Mucosa of rectum (tissue), 2 donors: ENCODE data around the gene BANK1.

Source experiments
- H3K27ac ChIP-seq, 2 donors: one replicate each; pipeline ENCODE4 v1.7.0; 2013; ENCODE audit warnings: inconsistent platforms in 2 of 2, low read depth in 2 of 2, low read length in 2 of 2
- H3K27me3 ChIP-seq, 2 donors: one replicate each; pipeline ENCODE4 v1.7.0; 2013; ENCODE audit warnings: low read length in 2 of 2; ENCODE audit not compliant: control insufficient read depth in 2 of 2, insufficient read depth in 2 of 2
- H3K36me3 ChIP-seq, 2 donors: one replicate each; pipeline ENCODE4 v1.7.0; 2013; ENCODE audit warnings: low read length in 2 of 2; ENCODE audit not compliant: control insufficient read depth in 2 of 2, insufficient read depth in 2 of 2
- H3K4me1 ChIP-seq, 2 donors: one replicate each; pipeline ENCODE4 v1.7.0; 2013; ENCODE audit warnings: low read length in 2 of 2, mild to moderate bottlenecking in 1 of 2; ENCODE audit not compliant: control insufficient read depth in 2 of 2, insufficient read depth in 2 of 2
- H3K4me3 ChIP-seq, 2 donors: one replicate each; pipeline ENCODE4 v1.7.0; 2013; ENCODE audit warnings: low read length in 2 of 2
- H3K9ac ChIP-seq, 2 donors: one replicate each; pipeline ENCODE4 v1.7.0; 2013; ENCODE audit warnings: low read length in 2 of 2, low read depth in 1 of 2, mild to moderate bottlenecking in 1 of 2
- H3K9me3 ChIP-seq, 2 donors: one replicate each; pipeline ENCODE4 v1.7.0; 2013; ENCODE audit warnings: low read length in 2 of 2; ENCODE audit not compliant: control insufficient read depth in 2 of 2
- donor health status: healthy.
- donor health status: Normal muscosa, but diverticular disease.

BANK1 gene

DNA sequence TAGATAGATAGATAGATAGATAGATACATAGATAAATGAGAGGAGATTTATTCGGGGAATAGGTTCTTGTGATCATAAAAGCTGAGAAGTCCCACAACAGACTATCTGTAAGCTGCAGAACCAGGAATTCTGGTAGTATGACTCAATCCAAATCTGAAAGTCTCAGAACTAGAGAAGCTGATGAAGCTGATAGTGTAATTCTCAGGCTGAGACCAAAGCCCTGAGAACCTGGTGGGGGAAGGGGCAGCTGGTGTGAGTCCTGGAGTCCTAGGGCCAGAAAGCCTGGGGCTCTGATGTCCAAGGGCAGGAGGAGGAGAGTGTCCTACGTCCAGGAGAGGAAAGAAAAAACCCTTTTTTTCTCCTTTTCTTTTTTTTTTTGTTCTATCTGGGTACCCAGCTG, 8.0 kb upstream of the BANK1 start:
- no peaks in the 10 kb centered on the region for H3K36me3 ChIP-seq
- H3K4me3 ChIP-seq = no peak overlapping the region
- H3K4me1 ChIP-seq = no peaks in the 10 kb centered on the region
- no peak overlapping the region for H3K9ac ChIP-seq
- H3K9me3 ChIP-seq = no peaks in the 10 kb centered on the region
- H3K27ac ChIP-seq = no peak overlapping the region
- no peaks in the 10 kb centered on the region for H3K27me3 ChIP-seq

DNA sequence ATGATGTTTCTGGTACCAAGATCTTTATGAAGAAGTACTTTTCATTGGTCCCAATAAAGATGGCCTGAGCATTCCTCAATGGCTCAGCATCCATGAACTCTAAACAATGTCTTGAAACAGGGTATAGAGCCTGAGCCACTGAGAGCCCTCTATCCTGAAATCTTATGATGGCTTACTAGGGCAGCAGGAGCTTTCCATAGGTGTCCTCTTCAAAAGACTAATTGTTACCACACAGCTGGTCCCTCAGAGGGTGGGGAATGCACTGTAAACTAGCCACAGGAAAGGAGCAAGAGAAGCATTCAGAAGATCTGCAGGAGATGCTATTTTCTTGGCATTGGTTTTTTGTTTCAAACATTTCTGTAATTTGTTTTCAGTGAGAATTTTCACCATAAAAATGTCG, 5.6 kb upstream of the BANK1 start:
- Histone ChIP-seq H3K9ac (no peak overlapping the region), H3K9me3 (no peaks in the 10 kb centered on the region)

DNA sequence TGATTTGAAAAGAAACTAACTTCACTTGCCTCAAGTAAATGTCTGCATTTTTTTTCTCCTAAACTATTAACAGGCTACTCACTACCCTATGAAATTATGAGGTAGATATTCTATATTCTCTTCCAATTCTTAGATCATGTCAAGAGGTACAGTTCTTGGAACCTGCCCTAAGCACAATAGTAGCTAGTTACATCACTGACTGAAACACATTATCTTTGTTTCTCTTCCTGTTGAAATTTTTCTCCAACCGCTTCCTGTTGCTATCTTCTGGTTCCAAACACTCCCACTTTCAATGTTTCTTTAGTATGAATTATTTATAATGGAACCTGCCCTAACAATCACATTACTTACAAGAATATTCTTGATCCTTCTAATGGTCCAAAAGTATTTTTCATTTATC, 5.0 kb upstream of the BANK1 start:
- Histone ChIP-seq H3K36me3 (no peaks in the 10 kb centered on the region), H3K4me1 (no peaks in the 10 kb centered on the region), H3K27me3 (no peaks in the 10 kb centered on the region), H3K9ac (no peak overlapping the region), H3K9me3 (no peaks in the 10 kb centered on the region), H3K27ac (no peak overlapping the region), H3K4me3 (no peak overlapping the region)

More for the DNA sequence above, 5.6 kb upstream of the BANK1 start:
- no peaks in the 10 kb centered on the region for H3K27me3 ChIP-seq
- no peak overlapping the region for H3K4me3 ChIP-seq
- no peaks in the 10 kb centered on the region for H3K4me1 ChIP-seq
- H3K36me3 ChIP-seq = no peaks in the 10 kb centered on the region
- no peak overlapping the region for H3K27ac ChIP-seq

DNA sequence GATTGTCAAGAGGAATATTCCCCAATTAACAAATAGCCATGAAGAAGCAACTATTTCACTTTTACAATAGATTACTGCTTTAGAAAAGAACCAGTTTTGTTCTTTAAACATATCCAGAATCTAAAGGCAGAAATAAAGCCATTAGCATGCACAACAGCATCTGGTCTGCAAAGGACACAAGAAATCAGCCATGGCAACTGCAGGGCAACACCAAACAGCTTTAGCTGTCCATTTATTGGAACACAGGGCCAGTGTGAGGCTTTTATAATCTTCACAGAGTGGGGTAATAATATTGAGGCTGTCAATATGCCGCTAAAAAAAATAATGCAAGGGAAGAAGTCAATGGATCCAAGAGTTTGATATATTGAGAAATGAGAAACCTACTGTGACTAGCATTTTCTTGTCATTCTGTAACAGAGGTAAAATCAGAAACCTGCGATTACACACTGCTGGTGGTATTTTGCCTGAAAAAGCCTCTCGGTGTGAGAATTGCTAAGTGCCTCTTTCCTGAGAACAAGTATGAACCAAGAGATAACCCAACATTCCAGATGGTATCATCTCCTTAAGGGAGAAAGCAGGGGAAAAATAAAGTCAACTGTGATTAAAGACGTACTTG, 2.7 kb upstream of the BANK1 start:
- no peak overlapping the region for H3K4me3 ChIP-seq
- no peak overlapping the region for H3K27ac ChIP-seq
- H3K9me3 ChIP-seq = no peaks in the 10 kb centered on the region
- no peaks in the 10 kb centered on the region for H3K36me3 ChIP-seq
- H3K4me1 ChIP-seq = peaks cover 0 to 2% of the 10 kb centered on the region in 2 donors
- H3K9ac ChIP-seq = no peak overlapping the region
- H3K27me3 ChIP-seq = no peaks in the 10 kb centered on the region

DNA sequence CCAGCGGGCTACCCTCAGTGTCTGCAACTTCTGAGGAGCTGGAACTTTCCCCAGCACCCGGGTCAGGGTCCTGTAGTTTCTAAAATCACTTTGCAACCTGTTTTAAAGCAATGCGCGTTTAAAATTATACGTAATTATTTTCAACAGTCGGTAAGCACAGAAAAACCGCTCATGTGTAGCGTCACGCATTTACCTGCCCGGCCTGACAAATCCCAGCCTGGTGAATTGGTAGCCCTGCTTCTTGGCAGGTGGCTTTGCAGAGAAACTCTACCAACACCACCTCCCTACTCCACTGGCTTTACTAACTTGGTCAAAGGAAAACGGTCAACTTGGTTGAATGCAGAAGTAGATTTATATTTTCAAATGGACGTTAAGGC, 640 bp downstream of the BANK1 start:
- Histone ChIP-seq H3K27me3 (no peaks in the 10 kb centered on the region), H3K4me1 (peaks cover 0 to 2% of the 10 kb centered on the region in 2 donors), H3K9me3 (no peaks in the 10 kb centered on the region), H3K9ac (peak overlapping the region; percentile 41 to 65), H3K4me3 (peak overlapping the region; percentile 58 to 68), H3K36me3 (no peaks in the 10 kb centered on the region), H3K27ac (peak overlapping the region in 1 of 2 donors; percentile 70)

DNA sequence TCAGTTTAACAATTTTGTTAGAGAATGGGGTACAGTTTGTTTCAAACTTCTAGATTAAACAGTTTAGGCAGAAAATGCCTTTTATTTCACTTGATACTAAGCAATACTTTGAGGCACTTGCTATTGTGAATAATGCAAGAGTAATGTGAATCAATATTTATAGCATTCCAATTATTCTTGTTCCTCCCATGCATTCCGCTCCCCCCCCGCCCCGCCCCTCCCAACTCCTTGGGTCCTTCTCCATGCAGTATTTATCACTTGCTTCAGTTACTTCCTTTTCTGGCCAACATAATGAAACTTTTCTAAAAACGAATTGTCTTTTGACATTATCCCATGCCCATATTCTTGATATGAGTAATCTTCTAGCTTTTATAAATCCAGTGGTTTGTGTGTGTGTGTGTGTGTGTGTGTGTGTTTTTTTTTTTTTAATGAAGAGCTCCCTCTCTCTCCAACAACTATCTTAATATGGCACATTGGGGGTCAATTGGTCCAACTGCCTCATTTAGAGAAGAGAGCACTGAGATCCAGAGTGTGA, 1.6 kb downstream of the BANK1 start:
- no peak overlapping the region for H3K9ac ChIP-seq
- peak overlapping the region in 1 of 2 donors; percentile 23 for H3K4me3 ChIP-seq

DNA sequence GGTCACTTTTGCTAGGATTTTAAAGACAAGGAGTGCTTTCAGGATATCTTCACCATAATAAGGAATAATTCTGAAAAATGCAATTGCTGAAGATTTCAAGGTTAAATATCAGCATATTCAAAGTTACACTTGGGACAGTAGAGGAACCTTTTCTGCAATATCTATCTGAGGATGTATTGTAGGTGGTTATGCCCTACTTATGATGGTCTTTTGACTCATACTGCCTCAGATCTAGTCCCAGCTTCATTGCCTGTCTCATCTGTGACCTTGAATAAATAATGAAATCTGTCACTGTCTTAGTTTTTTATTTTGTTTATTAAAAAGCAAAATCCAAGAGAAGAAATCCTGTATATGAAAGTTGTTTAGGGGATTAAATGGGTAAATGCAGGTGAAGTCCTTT, 2.9 kb downstream of the BANK1 start:
- H3K9me3 ChIP-seq = no peaks in the 10 kb centered on the region
- H3K4me1 ChIP-seq = peaks cover 0 to 2% of the 10 kb centered on the region in 2 donors
- H3K36me3 ChIP-seq = no peaks in the 10 kb centered on the region
- peak overlapping the region in 1 of 2 donors; percentile 13 for H3K4me3 ChIP-seq
- peak overlapping the region in 1 of 2 donors; percentile 14 for H3K9ac ChIP-seq
- H3K27ac ChIP-seq = no peak overlapping the region
- H3K27me3 ChIP-seq = no peaks in the 10 kb centered on the region

More for the DNA sequence above, 1.6 kb downstream of the BANK1 start:
- no peak overlapping the region for H3K27ac ChIP-seq
- no peaks in the 10 kb centered on the region for H3K36me3 ChIP-seq
- peaks cover 0 to 2% of the 10 kb centered on the region in 2 donors for H3K4me1 ChIP-seq
- H3K27me3 ChIP-seq = no peaks in the 10 kb centered on the region
- H3K9me3 ChIP-seq = no peaks in the 10 kb centered on the region

DNA sequence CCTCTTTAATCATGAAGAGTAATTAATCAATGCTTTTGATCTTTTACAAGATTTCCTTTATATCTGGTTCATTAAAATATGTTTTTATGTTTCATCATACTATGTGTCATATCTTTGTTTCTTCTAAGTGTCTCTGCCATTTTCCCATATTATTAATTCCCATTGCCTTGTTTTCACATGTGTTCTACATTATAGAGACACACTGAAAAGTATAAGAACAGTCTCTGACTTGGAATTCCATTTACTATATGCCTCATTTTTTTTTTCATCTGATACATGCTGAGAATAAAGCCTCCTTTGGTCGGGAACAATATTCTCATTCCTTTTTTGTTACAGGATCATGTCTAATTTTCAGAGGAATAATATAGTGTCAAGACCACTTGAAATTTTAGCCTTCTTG, 4.3 kb downstream of the BANK1 start:
- H3K4me1 ChIP-seq = peaks cover 0 to 2% of the 10 kb centered on the region in 2 donors
- no peaks in the 10 kb centered on the region for H3K36me3 ChIP-seq
- no peak overlapping the region for H3K9ac ChIP-seq
- no peaks in the 10 kb centered on the region for H3K9me3 ChIP-seq
- H3K27me3 ChIP-seq = no peaks in the 10 kb centered on the region
- H3K27ac ChIP-seq = no peak overlapping the region
- no peak overlapping the region for H3K4me3 ChIP-seq

DNA sequence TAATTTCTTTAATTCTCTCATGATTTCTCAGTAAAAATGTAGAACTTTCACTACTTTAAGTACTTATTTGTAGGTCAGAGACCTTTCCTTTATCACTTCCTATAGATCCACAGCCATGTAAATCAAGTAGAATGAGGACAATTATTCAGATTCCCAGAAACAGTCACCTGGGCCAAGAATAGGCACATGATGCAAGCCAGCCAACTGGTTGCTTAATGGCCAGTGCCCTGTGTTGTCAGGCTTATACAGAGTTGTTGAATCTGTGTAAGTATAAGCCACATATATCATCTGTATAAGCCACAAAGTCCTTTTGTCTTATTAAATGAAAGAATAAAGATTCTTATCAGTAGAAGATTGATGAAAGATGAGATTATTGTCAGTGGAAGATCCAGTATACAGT, 5.2 kb downstream of the BANK1 start:
- no peaks in the 10 kb centered on the region for H3K9me3 ChIP-seq
- peaks cover 0 to 2% of the 10 kb centered on the region in 2 donors for H3K4me1 ChIP-seq
- no peak overlapping the region for H3K4me3 ChIP-seq
- no peaks in the 10 kb centered on the region for H3K36me3 ChIP-seq
- no peaks in the 10 kb centered on the region for H3K27me3 ChIP-seq
- no peak overlapping the region for H3K9ac ChIP-seq
- no peak overlapping the region for H3K27ac ChIP-seq

DNA sequence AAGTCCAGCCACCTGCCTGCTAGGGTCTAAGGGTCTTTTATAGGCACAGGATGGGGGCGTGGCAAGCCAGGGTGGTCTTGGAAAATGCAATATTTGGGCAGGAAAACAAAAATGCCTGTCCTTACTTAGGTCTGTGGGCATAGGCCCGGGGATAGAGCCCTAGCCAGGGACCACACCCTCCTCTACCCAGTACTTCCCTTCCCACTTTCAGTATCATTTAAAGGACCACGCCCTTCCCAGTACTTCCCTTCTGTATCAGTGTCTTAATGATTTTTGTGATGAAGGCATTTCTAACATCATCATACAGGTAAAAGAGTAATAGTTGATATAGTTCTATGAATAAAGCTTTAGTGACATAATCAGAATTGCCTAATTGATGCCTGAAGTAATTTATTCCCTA, 11.4 kb downstream of the BANK1 start:
- H3K4me3 ChIP-seq = no peak overlapping the region
- no peaks in the 10 kb centered on the region for H3K36me3 ChIP-seq
- H3K9ac ChIP-seq = no peak overlapping the region
- no peak overlapping the region for H3K27ac ChIP-seq
- no peaks in the 10 kb centered on the region for H3K9me3 ChIP-seq
- no peaks in the 10 kb centered on the region for H3K4me1 ChIP-seq
- H3K27me3 ChIP-seq = no peaks in the 10 kb centered on the region
